ENCODE results near the gene NAV2. TPM values are rescaled to one million over a fixed set of nuclear protein-coding genes. Genes with fewer than 3 reads are reported as not detected.

NAV2 gene
- total and polyA plus RNA-seq, 2 donors (not counting 1 experiment from before 2014, with no cell fraction given) = 8.1 to 14.0 TPM

DNA sequence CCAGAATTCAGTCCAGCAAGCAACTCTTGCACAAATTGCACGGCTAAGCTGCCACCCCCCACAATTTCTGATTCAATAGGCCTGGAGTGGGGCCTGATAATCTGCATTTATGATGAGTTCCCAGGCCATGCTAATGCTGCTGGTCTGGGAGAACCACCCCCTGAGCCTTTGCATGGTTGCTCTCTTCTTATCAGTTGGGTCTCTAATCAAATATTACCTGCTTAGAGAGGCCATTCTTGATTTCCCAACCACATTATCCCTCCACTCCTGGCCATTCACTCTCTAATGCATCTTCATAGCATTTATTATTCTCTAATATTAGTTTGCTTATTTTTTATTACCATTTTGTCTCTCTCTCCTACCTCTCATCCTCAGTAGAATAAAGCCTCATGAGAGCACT is 99.5 kb downstream of the NAV2 start:
- no peak overlapping the region for H3K4me2 ChIP-seq (ENCODE audit: extremely low read depth, insufficient read depth, low read length)
- no peak for TF ChIP-seq EZH2 (IDR thresholded peaks at IDR 0.05; ENCODE audit: low read length, missing control alignments)
- TF ChIP-seq, protein P1, sequence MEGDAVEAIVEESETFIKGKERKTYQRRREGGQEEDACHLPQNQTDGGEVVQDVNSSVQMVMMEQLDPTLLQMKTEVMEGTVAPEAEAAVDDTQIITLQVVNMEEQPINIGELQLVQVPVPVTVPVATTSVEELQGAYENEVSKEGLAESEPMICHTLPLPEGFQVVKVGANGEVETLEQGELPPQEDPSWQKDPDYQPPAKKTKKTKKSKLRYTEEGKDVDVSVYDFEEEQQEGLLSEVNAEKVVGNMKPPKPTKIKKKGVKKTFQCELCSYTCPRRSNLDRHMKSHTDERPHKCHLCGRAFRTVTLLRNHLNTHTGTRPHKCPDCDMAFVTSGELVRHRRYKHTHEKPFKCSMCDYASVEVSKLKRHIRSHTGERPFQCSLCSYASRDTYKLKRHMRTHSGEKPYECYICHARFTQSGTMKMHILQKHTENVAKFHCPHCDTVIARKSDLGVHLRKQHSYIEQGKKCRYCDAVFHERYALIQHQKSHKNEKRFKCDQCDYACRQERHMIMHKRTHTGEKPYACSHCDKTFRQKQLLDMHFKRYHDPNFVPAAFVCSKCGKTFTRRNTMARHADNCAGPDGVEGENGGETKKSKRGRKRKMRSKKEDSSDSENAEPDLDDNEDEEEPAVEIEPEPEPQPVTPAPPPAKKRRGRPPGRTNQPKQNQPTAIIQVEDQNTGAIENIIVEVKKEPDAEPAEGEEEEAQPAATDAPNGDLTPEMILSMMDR (conservative IDR thresholded peaks at IDR 0.05 in 1 of 2, IDR thresholded peaks at IDR 0.05 in 1 of 2; ENCODE audit: low read depth in 1 of 2, low read length in 2 of 2) = no peak
- no peaks in the 10 kb centered on the region for H3K4me1 ChIP-seq (ENCODE audit: control insufficient read depth, extremely low read depth, insufficient read depth, low read length)
- H4K20me1 ChIP-seq (ENCODE audit: control insufficient read depth, extremely low read depth, insufficient read depth, low read length) = peaks cover 2% of the 10 kb centered on the region
- no peak overlapping the region for H3K4me3 ChIP-seq (replicated peaks in 1 of 4; ENCODE audit: control extremely low read depth in 1 of 4, insufficient read depth in 1 of 4, low read depth in 3 of 4, low read length in 4 of 4)
- H3K36me3 ChIP-seq (ENCODE audit: control insufficient read depth, insufficient read depth, low read length) = no peaks in the 10 kb centered on the region
- no peak overlapping the region for H3K9ac ChIP-seq (ENCODE audit: insufficient read depth, low read length)
- H3K27ac ChIP-seq (ENCODE audit: insufficient read depth, low read length) = no peak overlapping the region
- no peaks in the 10 kb centered on the region for H3K9me3 ChIP-seq (ENCODE audit: control insufficient read depth, insufficient read depth, low read depth, low read length)
- no peak overlapping the region for H2AFZ ChIP-seq (ENCODE audit: low read length)
- H3K79me2 ChIP-seq (ENCODE audit: control insufficient read depth, insufficient read depth, low read length) = peaks cover 88% of the 10 kb centered on the region
- DNase-seq (ENCODE audit: low read depth in 2 of 2) = no peak
- H3K27me3 ChIP-seq (ENCODE audit: control insufficient read depth, insufficient read depth, low read length) = no peaks in the 10 kb centered on the region

GRCh38 chr11:19812710-19813109 is 100.1 kb downstream of the NAV2 start:
- Histone ChIP-seq H3K4me2 (ENCODE audit: extremely low read depth, insufficient read depth, low read length) (no peak overlapping the region), H3K27me3 (ENCODE audit: control insufficient read depth, insufficient read depth, low read length) (no peaks in the 10 kb centered on the region), H3K79me2 (ENCODE audit: control insufficient read depth, insufficient read depth, low read length) (peaks cover 86% of the 10 kb centered on the region), H3K4me3 (replicated peaks in 1 of 4; ENCODE audit: control extremely low read depth in 1 of 4, insufficient read depth in 1 of 4, low read depth in 3 of 4, low read length in 4 of 4) (no peak overlapping the region), H4K20me1 (ENCODE audit: control insufficient read depth, extremely low read depth, insufficient read depth, low read length) (peaks cover 2% of the 10 kb centered on the region), H3K27ac (ENCODE audit: insufficient read depth, low read length) (no peak overlapping the region), H3K9ac (ENCODE audit: insufficient read depth, low read length) (no peak overlapping the region), H3K36me3 (ENCODE audit: control insufficient read depth, insufficient read depth, low read length) (no peaks in the 10 kb centered on the region), H3K9me3 (ENCODE audit: control insufficient read depth, insufficient read depth, low read depth, low read length) (no peaks in the 10 kb centered on the region), H3K4me1 (ENCODE audit: control insufficient read depth, extremely low read depth, insufficient read depth, low read length) (no peaks in the 10 kb centered on the region), H2AFZ (ENCODE audit: low read length) (no peak overlapping the region)
- DNase-seq (ENCODE audit: low read depth in 2 of 2) = peak in 1 of 2 donors; percentile 26
- TF ChIP-seq, protein P1 (conservative IDR thresholded peaks at IDR 0.05 in 1 of 2, IDR thresholded peaks at IDR 0.05 in 1 of 2; ENCODE audit: low read depth in 1 of 2, low read length in 2 of 2) = no peak
- no peak for TF ChIP-seq EZH2 (IDR thresholded peaks at IDR 0.05; ENCODE audit: low read length, missing control alignments)

DNA sequence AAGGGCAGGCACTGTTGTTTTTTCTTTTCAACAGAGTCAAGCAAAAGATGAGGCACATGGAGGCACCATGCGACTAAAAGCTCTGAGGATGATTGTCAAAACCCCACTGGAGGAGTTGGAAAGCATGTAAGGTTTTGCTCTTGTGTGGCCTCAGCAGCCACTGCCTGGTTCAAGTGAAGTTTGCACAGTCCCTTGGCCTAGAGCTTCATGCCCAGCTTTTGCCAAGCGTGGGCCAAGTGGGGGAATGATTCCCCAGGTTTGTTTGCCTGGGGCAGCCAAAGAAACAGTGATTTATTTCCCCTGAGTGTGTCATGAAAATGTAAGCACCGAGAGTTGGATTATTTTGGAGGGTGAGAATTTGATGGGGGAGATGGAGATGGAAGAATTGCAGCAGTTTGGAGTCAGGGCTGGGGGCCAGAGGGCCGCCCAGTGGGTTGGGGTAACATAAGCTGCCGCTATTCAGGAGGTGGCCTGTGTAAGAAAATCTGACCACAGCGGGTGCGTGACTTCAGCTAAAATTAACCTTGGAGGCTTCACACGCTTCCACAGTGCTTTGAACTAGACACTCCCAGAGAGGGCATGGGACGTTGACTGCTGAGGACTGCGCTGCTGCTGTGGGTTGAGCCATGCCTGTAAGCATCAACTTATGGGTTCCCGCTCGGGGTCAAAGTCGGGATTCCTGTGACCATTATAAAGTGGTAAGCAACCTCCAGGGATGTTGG is 100.7 kb downstream of the NAV2 start:
- Histone ChIP-seq H3K4me2 (ENCODE audit: extremely low read depth, insufficient read depth, low read length) (no peak overlapping the region), H3K27me3 (ENCODE audit: control insufficient read depth, insufficient read depth, low read length) (no peaks in the 10 kb centered on the region), H2AFZ (ENCODE audit: low read length) (no peak overlapping the region)

More for the DNA sequence above, 100.7 kb downstream of the NAV2 start:
- Histone ChIP-seq H3K4me3 (replicated peaks in 1 of 4; ENCODE audit: control extremely low read depth in 1 of 4, insufficient read depth in 1 of 4, low read depth in 3 of 4, low read length in 4 of 4) (no peak overlapping the region), H3K9me3 (ENCODE audit: control insufficient read depth, insufficient read depth, low read depth, low read length) (no peaks in the 10 kb centered on the region), H3K36me3 (ENCODE audit: control insufficient read depth, insufficient read depth, low read length) (no peaks in the 10 kb centered on the region), H4K20me1 (ENCODE audit: control insufficient read depth, extremely low read depth, insufficient read depth, low read length) (peaks cover 2% of the 10 kb centered on the region), H3K27ac (ENCODE audit: insufficient read depth, low read length) (no peak overlapping the region), H3K79me2 (ENCODE audit: control insufficient read depth, insufficient read depth, low read length) (peaks cover 82% of the 10 kb centered on the region), H3K4me1 (ENCODE audit: control insufficient read depth, extremely low read depth, insufficient read depth, low read length) (no peaks in the 10 kb centered on the region), H3K9ac (ENCODE audit: insufficient read depth, low read length) (no peak overlapping the region)
- DNase-seq (ENCODE audit: low read depth in 2 of 2) = no peak
- TF ChIP-seq, protein P1 (conservative IDR thresholded peaks at IDR 0.05 in 1 of 2, IDR thresholded peaks at IDR 0.05 in 1 of 2; ENCODE audit: low read depth in 1 of 2, low read length in 2 of 2) = no peak
- TF ChIP-seq EZH2 (IDR thresholded peaks at IDR 0.05; ENCODE audit: low read length, missing control alignments) = no peak
